HFF-Myc (cell line): ENCODE data around the gene UFC1.

Experiments used
- DNase-seq: peaks from one replicate; pipeline ENCODE4 v3.0.0-alpha.2; 2011; ENCODE audit warnings: low read depth; ENCODE audit errors: extremely low read depth
- H3K4me3 ChIP-seq: replicated peaks from 2 replicates; pipeline ENCODE4 v1.5.1; 2011; ENCODE audit warnings: low read depth, mild to moderate bottlenecking, control low read depth, low read length
- CTCF ChIP-seq: IDR thresholded peaks from 2 replicates; pipeline ENCODE4 v1.5.1; 2012; ENCODE audit warnings: mild to moderate bottlenecking, low read depth, low read length, control low read depth; ENCODE audit errors: missing control alignments

The UFC1 gene

GRCh38 chr1:161117759-161118581 is 35.8 kb upstream of the UFC1 start, which contains the start of the genes NIT1 and PFDN2:
TSS of gene NIT1 (plus strand) at chr1:161118105. CDS start at chr1:161118177, 72 bp downstream.
TSS of gene PFDN2 (minus strand) at chr1:161118037. CDS start at chr1:161118026, 11 bp downstream.
- DNase-seq: no peak
- no peak for TF ChIP-seq CTCF
- peak within 1 kb of the TSS; percentile 92 for H3K4me3 ChIP-seq

- peak overlapping the region; percentile 92 for H3K4me3 ChIP-seq
- TF ChIP-seq CTCF: peak; percentile 19
- DNase-seq: no peak
These were observed 34.5 kb upstream of the UFC1 start for GRCh38 chr1:161119092-161119903.

GRCh38 chr1:161121042-161121650 is 32.6 kb upstream of the UFC1 start:
- no peak for TF ChIP-seq CTCF
- no peak overlapping the region for H3K4me3 ChIP-seq
- no peak for DNase-seq

DNA sequence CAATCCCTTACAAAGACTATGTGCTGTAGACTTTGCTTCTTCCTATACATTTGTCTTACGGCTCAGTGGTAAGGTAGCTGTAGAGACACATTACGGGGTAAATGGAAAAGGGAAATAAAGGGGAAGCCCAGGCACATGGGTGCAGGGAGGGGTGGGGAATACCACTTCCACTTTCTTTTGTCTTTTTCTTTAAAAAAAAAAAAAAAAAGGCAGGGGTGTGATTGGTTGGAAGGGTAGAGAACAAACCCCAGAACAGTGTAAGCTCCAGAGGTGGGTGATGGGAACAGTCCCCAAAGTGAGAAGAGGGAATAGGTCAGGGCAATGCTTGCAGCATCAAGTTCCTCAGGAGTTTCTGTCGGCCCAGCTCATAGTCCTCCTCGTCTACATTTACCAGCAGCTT is 31.9 kb upstream of the UFC1 start:
- DNase-seq: no peak
- no peak for TF ChIP-seq CTCF
- no peak overlapping the region for H3K4me3 ChIP-seq

DNA sequence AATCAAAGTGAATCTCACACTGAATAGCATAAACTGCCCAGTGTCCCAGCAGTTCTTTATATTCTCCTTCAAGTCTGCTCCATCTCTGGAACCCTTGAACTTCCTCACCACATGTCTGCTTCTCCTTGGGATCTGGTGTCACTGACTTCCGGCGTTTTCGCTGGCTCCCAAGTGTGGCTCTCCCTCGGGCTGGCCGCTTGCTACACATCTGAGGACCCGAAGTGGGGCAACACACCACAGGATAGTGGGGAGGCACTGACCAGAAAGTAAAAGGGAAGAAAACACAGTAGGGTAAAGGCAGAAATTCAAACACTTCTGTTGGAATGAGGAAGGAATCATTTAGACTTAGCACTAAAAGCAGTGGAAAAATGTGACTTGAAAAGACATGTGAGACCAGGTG is 30.8 kb upstream of the UFC1 start:
- DNase-seq: no peak
- no peak for TF ChIP-seq CTCF
- H3K4me3 ChIP-seq: no peak overlapping the region

GRCh38 chr1:161127649-161128048 is 26.1 kb upstream of the UFC1 start:
- no peak overlapping the region for H3K4me3 ChIP-seq
- TF ChIP-seq CTCF: no peak
- DNase-seq: no peak
